LNCAP (cell line): ENCODE data around the gene TPBGL.

Source experiments
- CTCF ChIP-seq: fragments of 450-650 bp; IDR thresholded peaks from 2 replicates; pipeline ENCODE4 v1.5.1; 2017; ENCODE audit warnings: mild to moderate bottlenecking

The TPBGL gene

DNA sequence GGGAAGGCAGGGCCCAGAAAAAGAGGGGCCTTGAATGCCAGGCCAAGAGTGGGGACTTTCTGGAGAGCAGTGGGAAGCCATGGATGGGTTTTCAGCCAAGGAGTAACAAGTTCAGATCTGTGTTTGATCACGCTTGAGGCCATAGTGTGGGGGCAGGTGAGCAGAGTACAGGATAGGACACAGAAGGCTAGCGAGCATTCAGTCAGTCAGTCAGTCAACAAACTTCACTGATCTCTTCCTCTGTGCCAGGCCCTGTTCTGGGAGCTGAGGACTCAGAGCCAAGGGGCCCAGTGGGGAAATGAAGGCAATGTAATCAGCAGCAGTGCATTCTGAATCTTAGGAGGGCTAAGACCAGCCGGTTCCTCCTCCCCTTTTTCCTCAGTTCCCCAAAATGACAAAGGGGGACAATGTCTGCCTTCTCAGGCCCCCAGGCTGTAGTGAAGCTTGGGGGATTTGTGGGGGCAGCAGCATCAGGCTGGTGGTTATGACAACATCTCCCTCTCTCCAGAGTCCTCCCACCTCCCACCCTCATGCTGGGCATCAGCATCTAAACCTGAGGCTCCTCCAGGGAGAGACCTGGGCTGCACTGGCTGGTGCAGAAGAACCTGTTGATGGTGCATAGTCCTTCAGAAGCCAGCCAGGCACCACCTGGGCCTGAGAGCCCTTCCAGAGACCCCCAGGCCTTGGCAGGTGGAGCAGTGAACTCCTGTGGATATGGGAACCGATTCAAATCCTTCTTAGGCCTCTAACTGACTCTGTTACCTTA lies 42.9 kb upstream of the TPBGL start:
- TF ChIP-seq CTCF, result no peak

DNA sequence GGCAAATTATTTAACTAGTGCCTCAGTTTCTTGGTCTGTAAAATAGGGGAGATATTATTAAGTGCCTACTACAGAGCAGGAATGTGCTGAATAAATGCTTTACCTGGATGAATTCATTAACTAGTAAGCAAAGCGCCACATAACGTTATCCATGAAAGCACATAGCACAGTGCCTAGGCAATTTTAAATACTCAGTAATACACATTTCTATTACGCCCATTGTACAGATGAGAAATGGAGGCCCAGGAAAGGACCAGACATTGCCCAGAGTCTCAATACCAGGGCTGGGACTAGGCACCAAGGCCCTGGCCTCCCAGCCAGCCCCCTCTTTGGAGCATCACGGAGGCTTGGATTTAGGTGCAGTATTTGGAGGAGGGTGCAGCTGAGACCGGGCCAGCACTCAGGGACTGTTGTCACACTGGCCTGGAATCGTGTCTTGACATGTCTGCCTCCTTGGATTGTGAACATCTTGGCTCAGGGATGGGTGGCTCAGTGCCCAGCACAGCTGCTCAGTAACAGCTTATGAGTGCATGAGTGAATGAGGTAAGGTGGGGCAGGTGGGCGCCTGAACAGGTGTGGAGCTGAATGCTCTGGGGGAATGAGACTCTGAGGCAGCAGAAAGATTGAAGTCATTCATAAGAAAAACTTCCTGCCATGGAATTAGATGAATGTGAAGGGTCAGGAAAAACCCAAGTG lies 42.1 kb upstream of the TPBGL start:
- TF ChIP-seq CTCF, result no peak

GRCh38 chr11:75199412-75199955 lies 41.1 kb upstream of the TPBGL start:
- TF ChIP-seq CTCF, result no peak

DNA sequence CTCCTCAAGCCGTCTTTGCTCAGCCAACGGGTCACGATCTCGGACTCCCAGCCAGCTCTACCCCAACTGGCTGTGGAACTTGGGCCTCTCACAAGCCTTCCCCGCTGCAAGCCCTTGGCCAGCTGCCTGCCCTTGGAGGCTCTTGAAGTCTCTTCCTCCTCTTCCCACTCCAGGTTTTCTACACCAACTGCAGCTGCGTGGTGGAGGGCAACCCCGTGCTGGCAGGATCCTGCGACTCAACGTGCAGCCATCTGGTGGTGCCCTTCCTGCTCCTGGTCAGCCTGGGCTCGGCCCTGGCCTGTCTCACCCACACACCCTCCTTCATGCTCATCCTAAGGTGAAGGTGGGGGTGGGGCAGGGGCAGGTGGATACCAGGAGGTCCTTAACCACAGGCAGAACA lies 40.5 kb upstream of the TPBGL start:
- no peak for TF ChIP-seq CTCF

DNA sequence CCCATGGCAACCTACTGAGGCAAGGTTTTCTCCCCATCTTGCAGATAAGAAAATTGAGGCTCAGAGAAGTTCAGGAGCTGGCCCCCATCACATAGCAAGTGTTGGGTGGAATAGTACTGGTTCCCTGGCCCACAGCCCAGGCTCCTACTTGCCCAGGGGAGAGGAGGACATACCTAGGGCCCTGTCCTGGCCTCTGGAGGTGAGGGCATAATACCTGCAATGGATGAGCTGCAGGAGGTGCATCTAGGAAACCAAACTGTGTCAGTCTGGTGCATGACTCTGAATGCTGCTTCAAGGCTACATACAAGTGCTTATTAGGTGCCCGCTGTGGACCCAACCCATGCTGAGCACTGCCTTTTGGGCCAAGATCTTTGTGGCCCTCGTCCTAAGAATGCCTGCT lies 40.0 kb upstream of the TPBGL start:
- TF ChIP-seq CTCF, result no peak

- TF ChIP-seq CTCF, result no peak
These were observed 38.8 kb upstream of the TPBGL start for GRCh38 chr11:75201771-75202170.

DNA sequence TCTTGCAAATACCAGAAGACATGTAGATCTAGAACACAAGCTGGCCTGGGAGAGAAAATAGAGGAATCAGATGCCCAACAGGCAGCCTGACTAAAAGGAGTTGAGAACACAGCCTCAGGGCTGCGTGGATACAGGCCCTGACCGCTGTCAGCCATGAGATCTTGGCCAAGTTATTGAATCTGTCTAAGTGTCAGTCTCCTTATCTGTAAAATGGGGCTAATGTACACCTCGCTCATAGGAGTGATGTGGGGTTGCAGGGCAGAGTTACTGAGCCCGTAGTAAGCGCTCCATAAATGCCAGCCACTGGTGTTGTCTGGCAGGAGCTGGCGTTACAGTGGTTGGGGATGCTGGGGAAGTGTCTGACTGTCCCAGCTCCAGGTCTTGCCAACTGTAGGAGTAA lies 38.4 kb upstream of the TPBGL start:
- no peak for TF ChIP-seq CTCF
